ENCODE results near the gene ESYT1. TPM values are rescaled to one million over a fixed set of nuclear protein-coding genes. Genes with fewer than 3 reads are reported as not detected.

Gene ESYT1
- total RNA-seq, 1 experiment from 2014 or later = 111 TPM

DNA sequence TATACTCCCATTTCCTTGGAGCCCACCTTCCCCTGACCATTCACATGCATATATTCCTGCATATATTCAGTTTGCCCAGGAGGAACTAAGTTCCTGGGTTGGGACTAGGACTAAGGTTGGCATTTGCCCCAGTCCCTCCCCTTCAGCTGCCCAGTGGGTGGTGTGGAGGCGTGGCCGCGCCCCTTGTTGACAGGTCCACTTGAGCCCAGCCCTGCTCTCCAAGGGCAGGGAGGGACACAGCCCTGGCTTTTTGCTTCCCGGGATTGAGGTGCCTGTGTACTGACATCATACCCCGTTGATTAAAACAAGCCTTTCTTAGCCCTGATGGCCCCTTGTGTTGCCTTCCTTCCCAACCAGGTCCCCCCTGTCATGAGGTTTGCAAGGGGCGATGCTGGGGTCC lies 40.8 kb upstream of the ESYT1 start:
- Mint-ChIP-seq H3K27me3 (ENCODE audit: low read depth) (no peaks in the 10 kb centered on the region), H3K36me3 (ENCODE audit: insufficient read depth in 1 of 3, low read depth in 3 of 3) (peaks cover 36 to 77% (median 73%) of the 10 kb centered on the region in 3 experiments)
- no peaks in the 10 kb centered on the region for H3K79me1 ChIP-seq (ENCODE audit: insufficient read depth, low read depth, low read length, poor library complexity, severe bottlenecking)

More for the DNA sequence above, 40.8 kb upstream of the ESYT1 start:
- Histone ChIP-seq H3K4ac (ENCODE audit: low read depth, low read length) (no peak overlapping the region), H3K4me2 (ENCODE audit: insufficient read depth, insufficient read length, low read length) (no peak overlapping the region), H3K4me1 (ENCODE audit: insufficient read depth, low read length) (no peaks in the 10 kb centered on the region), H2BK5ac (ENCODE audit: insufficient read length, low read length) (no peak overlapping the region), H3K23me2 (ENCODE audit: insufficient read length, low read depth, low read length, poor library complexity, severe bottlenecking) (no peaks in the 10 kb centered on the region), H4K91ac (ENCODE audit: insufficient read length, low read depth, low read length) (no peak overlapping the region), H3K79me2 (ENCODE audit: insufficient read depth, low read length) (peaks cover 3% of the 10 kb centered on the region; the same call in 1 of the 2 replicates), H2BK120ac (ENCODE audit: low read depth, low read length, poor library complexity, severe bottlenecking) (no peak overlapping the region), H2BK20ac (ENCODE audit: low read depth, low read length, poor library complexity, severe bottlenecking) (no peak overlapping the region), H3K27me3 (ENCODE audit: insufficient read depth, low read length) (no peaks in the 10 kb centered on the region), H3K18ac (ENCODE audit: insufficient read length, low read depth, low read length) (no peak overlapping the region), H4K8ac (replicated peaks; ENCODE audit: insufficient read length, low read depth, low read length) (no peak overlapping the region), H3K9ac (ENCODE audit: extremely low read depth, insufficient read length, low read length) (no peak overlapping the region), H2BK15ac (ENCODE audit: low read depth, low read length) (no peak overlapping the region), H3K23ac (ENCODE audit: insufficient read length, low read depth, low read length) (no peak overlapping the region), H2BK12ac (ENCODE audit: insufficient read length, low read depth, low read length) (no peak overlapping the region), H4K20me1 (ENCODE audit: control insufficient read depth, insufficient read depth, insufficient read length) (no peaks in the 10 kb centered on the region), H3K9me3 (ENCODE audit: control insufficient read depth, low read depth, low read length) (no peaks in the 10 kb centered on the region), H2AFZ (ENCODE audit: low read length) (no peak overlapping the region), H3K14ac (ENCODE audit: insufficient read depth, low read length) (no peak overlapping the region), H4K5ac (ENCODE audit: insufficient read length, low read depth, low read length) (no peak overlapping the region), H3K56ac (ENCODE audit: insufficient read length, low read depth, low read length) (no peak overlapping the region), H3K27ac (ENCODE audit: insufficient read length, low read depth, low read length) (no peak overlapping the region), H2AK5ac (ENCODE audit: insufficient read length, low read length) (no peak overlapping the region), H3T11ph (ENCODE audit: low read length) (no peak overlapping the region)
- H3K27ac Mint-ChIP-seq = 0 out of 7 replicates have a peak overlapping the region, but pooled peaks of 2 of the 3 experiments have one; percentile 53 to 55
- no CpG with 5 or more reads among the region's 6 CpGs for WGBS (ENCODE audit: extremely low coverage, insufficient read length, low lambda C conversion rate)
- H3K4me3 Mint-ChIP-seq = no peak overlapping the region; a peak in 1 of 5 replicates
- DNase-seq = no peak
- H3K4me1 Mint-ChIP-seq = peaks cover 0 to 3% of the 10 kb centered on the region in 2 experiments; a peak in 3 of 4 replicates
- TF ChIP-seq CTCF (conservative IDR thresholded peaks at IDR 0.05) = no peak
- H3K9me3 Mint-ChIP-seq = no peaks in the 10 kb centered on the region
